Glutamatergic neuron (in vitro differentiated cells): ENCODE measurements around the gene PANK4. TPM values are rescaled to one million over a fixed set of nuclear protein-coding genes. Genes with fewer than 3 reads are reported as not detected.

Experiments
- DNase-seq: peaks from one replicate; pipeline ENCODE4 v3.0.0; 2022
- H3K27ac Mint-ChIP-seq: one replicate; pipeline ENCODE4 v1.8.0; 2020; ENCODE audit warnings: mild to moderate bottlenecking, mixed read lengths, inconsistent platforms; ENCODE audit not compliant: unreplicated experiment
- H3K27me3 Mint-ChIP-seq: one replicate; pipeline ENCODE4 v1.8.0; 2020; ENCODE audit warnings: mild to moderate bottlenecking, moderate library complexity, mixed read lengths, inconsistent platforms; ENCODE audit not compliant: unreplicated experiment
- H3K36me3 Mint-ChIP-seq: one replicate; pipeline ENCODE4 v1.8.0; 2020; ENCODE audit warnings: mild to moderate bottlenecking, mixed read lengths, inconsistent platforms; ENCODE audit not compliant: unreplicated experiment
- H3K4me1 Mint-ChIP-seq: one replicate; pipeline ENCODE4 v1.8.0; 2020; ENCODE audit warnings: mild to moderate bottlenecking, low read depth, mixed read lengths, inconsistent platforms; ENCODE audit not compliant: unreplicated experiment
- H3K4me3 Mint-ChIP-seq: one replicate; pipeline ENCODE4 v1.8.0; 2020; ENCODE audit warnings: mild to moderate bottlenecking, mixed read lengths, inconsistent platforms; ENCODE audit not compliant: unreplicated experiment
- H3K9me3 Mint-ChIP-seq: one replicate; pipeline ENCODE4 v1.8.0; 2020; ENCODE audit warnings: mild to moderate bottlenecking, moderate library complexity, mixed read lengths, inconsistent platforms; ENCODE audit not compliant: unreplicated experiment
- total RNA-seq: library from RNA; stranded (reverse); fragmentation: NEBNext Ultra II Directional; extraction: Animal tissue kit (Norgen Biotek cat#: 25700); gene quantifications from one replicate; pipeline ENCODE4 v1.2.1, GENCODE V29; 2021; ENCODE audit not compliant: unreplicated experiment
- TF ChIP-seq, protein P1 (sequence below): fragments of 200-600 bp; sonication (generic); IDR thresholded peaks from one replicate; pipeline ENCODE4 v1.5.0; 2021; ENCODE audit not compliant: partially characterized antibody, unreplicated experiment

Gene PANK4
- total RNA-seq, 1 donor from 2014 or later, result 58.5 TPM

DNA sequence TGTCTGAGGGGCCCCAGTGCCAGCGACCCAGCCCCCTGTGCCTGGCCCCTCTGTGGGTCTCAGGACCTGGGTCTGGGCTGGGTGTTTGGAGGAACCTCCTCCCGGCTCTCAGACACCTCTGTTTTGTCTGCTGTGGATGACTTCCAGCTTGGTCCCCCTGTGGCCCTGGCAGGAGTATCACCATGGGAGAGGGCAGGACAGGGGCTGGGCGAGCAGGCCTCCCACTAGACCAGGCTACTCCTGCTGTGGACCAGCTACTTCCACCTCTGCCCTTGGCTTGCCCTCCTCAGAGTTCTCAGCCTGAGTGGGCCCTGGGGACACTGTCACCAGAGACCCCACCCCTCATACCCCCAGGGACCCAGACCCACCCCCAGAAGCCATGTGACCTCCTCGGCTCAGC is 28.5 kb downstream of the PANK4 start:
- Mint-ChIP-seq H3K27ac (no peak overlapping the region), H3K9me3 (peaks cover 2% of the 10 kb centered on the region), H3K36me3 (no peaks in the 10 kb centered on the region), H3K4me1 (peaks cover 2% of the 10 kb centered on the region), H3K4me3 (no peak overlapping the region), H3K27me3 (peaks cover 8% of the 10 kb centered on the region)
- no peak for DNase-seq
- TF ChIP-seq, protein P1, sequence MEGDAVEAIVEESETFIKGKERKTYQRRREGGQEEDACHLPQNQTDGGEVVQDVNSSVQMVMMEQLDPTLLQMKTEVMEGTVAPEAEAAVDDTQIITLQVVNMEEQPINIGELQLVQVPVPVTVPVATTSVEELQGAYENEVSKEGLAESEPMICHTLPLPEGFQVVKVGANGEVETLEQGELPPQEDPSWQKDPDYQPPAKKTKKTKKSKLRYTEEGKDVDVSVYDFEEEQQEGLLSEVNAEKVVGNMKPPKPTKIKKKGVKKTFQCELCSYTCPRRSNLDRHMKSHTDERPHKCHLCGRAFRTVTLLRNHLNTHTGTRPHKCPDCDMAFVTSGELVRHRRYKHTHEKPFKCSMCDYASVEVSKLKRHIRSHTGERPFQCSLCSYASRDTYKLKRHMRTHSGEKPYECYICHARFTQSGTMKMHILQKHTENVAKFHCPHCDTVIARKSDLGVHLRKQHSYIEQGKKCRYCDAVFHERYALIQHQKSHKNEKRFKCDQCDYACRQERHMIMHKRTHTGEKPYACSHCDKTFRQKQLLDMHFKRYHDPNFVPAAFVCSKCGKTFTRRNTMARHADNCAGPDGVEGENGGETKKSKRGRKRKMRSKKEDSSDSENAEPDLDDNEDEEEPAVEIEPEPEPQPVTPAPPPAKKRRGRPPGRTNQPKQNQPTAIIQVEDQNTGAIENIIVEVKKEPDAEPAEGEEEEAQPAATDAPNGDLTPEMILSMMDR, result no peak

DNA sequence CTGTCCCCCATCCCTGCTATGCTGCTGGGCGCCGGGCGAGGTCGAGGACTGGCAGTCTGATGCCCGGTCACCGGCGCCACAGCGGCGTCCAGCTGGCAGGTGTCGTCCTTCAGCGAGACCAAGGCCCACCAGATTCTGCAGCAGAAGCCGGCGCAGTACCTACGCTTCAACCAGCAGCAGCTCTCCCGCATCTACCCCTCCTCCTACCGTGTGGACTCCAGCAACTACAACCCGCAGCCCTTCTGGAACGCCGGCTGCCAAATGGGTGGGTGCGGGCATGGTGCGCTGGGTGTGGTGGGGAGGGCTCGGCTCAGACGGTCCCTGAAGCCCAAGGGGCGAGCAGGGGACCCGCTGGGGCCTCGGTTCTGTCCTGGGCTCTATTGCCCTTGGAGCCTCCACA is 29.6 kb downstream of the PANK4 start:
- H3K9me3 Mint-ChIP-seq, result peaks cover 2% of the 10 kb centered on the region
- H3K36me3 Mint-ChIP-seq, result no peaks in the 10 kb centered on the region
- no peak overlapping the region for H3K27ac Mint-ChIP-seq
- no peak for DNase-seq
- H3K27me3 Mint-ChIP-seq, result peaks cover 10% of the 10 kb centered on the region
- TF ChIP-seq, protein P1, result no peak
- H3K4me3 Mint-ChIP-seq, result no peak overlapping the region
- peaks cover 5% of the 10 kb centered on the region for H3K4me1 Mint-ChIP-seq

DNA sequence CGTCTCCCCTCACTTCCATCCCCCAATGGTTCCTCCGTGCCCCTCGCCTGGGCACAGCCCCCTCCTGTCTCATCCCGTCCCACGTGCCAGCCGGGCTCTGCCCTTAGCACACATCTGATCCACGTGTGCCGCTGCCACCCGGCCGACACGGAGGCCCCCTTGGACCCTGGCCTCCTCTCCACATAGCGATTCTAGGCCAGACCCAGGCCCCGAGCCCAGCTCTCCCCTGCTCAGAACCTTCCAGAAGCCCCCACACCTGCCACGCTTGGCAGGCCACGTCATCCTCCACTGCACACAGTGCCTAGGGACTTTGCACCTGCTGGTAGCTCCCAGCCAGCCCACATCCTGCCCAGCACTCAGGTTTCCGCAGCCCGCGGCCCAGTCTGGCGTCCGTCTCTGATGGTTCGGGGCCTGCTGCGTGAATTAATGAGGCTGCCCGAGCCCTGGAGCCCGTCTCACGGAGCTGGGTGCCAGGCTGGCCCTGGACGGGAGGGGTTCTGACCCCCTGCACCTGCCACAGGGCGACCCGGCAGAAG is 30.2 kb downstream of the PANK4 start:
- Mint-ChIP-seq H3K4me3 (no peak overlapping the region), H3K4me1 (peaks cover 5% of the 10 kb centered on the region), H3K27ac (no peak overlapping the region), H3K9me3 (peaks cover 2% of the 10 kb centered on the region), H3K36me3 (no peaks in the 10 kb centered on the region), H3K27me3 (peaks cover 10% of the 10 kb centered on the region)
- TF ChIP-seq, protein P1, result no peak
- DNase-seq, result no peak

DNA sequence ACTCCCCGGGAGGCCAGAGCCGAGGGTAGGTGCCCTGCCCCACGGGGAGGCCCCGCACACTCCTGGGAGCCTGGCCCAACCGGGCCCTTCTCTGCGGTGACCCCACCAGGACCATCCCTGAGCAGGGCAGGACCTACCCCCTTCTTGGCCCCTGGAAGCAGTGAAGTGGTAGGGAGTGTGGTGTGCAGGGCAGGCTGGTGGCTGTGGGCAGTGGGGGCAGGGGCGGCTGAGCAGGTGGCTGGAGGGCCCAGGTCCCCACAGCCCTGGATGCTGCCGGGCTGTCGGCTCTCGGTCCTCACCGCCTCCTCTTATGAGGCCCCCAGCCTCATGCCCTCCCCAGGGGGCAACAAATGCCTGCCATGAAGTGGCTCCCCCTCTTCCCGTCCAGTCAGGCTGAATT is 30.9 kb downstream of the PANK4 start:
- no peaks in the 10 kb centered on the region for H3K36me3 Mint-ChIP-seq
- peaks cover 5% of the 10 kb centered on the region for H3K4me1 Mint-ChIP-seq
- H3K27me3 Mint-ChIP-seq, result peaks cover 10% of the 10 kb centered on the region
- no peak overlapping the region for H3K4me3 Mint-ChIP-seq
- TF ChIP-seq, protein P1, result no peak
- no peak for DNase-seq
- peaks cover 2% of the 10 kb centered on the region for H3K9me3 Mint-ChIP-seq
- H3K27ac Mint-ChIP-seq, result no peak overlapping the region

DNA sequence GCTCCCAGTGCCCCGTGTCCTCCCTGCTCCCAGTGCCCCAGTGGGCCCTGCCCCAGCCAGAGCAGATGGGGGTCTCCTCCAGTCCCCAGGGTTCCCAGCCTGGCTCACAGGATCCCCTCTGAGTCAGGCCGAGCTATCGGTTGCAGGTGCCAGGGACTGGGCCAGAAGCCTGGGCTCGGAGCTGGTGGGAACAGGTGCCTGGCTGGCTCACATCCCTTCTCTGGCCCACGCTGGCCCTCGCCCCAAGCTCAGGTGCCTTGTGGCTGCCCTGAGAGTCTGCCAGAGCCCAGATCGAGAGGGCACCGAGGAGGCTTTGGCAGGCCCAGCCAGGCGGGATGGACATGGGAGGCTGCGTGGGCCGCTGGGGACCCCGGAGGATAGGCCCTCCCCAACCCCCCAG is 31.4 kb downstream of the PANK4 start:
- TF ChIP-seq, protein P1, result no peak
- no peak overlapping the region for H3K4me3 Mint-ChIP-seq
- peaks cover 2% of the 10 kb centered on the region for H3K9me3 Mint-ChIP-seq
- H3K27me3 Mint-ChIP-seq, result peaks cover 10% of the 10 kb centered on the region
- no peaks in the 10 kb centered on the region for H3K36me3 Mint-ChIP-seq
- H3K27ac Mint-ChIP-seq, result no peak overlapping the region
- H3K4me1 Mint-ChIP-seq, result peaks cover 5% of the 10 kb centered on the region
- DNase-seq, result no peak
